ENCODE results near the gene CDON.

Gene CDON

GRCh38 chr11:125940145-125940544 is 122.5 kb downstream of the CDON start:
- peaks cover 14% of the 10 kb centered on the region for H3K27me3 Mint-ChIP-seq

DNA sequence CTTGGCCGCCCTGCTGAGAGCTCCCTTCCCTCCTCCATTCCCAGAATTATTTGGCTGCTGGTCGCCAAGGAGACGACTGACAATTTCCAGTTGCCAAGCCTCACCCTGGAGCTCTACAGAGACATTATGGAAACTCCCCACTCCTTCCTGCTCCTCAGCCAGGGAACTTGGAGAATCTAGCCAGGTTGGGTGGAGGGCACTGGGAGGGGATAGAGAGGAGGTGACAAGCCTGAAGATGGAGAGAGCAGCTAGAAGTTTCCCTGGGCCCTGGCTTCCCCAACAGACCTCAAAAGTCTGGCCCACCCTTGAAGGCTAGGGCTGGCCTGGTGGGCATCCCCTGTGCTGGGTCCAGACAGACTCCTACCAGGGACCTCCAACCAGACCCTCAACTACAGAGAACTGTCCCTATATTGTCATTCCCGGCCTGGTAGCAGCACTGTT is 123.6 kb downstream of the CDON start:
- no peaks in the 10 kb centered on the region for H3K36me3 Mint-ChIP-seq
- no peaks in the 10 kb centered on the region for H3K9me3 Mint-ChIP-seq
- CTCF ChIA-PET, result interaction anchor here (0.6 to 9.5 kb wide), 3 partner anchors 10 to 254 kb away, joined by 3 to 79 read pairs (median 3); no protein-coding TSS in a partner anchor
- DNase-seq, result no peak
- peaks cover 8% of the 10 kb centered on the region for H3K27me3 Mint-ChIP-seq
- H3K4me3 Mint-ChIP-seq, result no peak overlapping the region
- H3K27ac Mint-ChIP-seq, result no peak overlapping the region
- peaks cover 21% of the 10 kb centered on the region for H3K4me1 Mint-ChIP-seq

More at GRCh38 chr11:125940145-125940544, 122.5 kb downstream of the CDON start:
- CTCF ChIA-PET, result interaction anchor here (0.7 to 9.5 kb wide), 6 partner anchors 121 to 409 kb away, joined by 3 to 79 read pairs (median 4); no protein-coding TSS in a partner anchor
- Mint-ChIP-seq H3K9me3 (no peaks in the 10 kb centered on the region), H3K27ac (no peak overlapping the region), H3K4me3 (no peak overlapping the region), H3K36me3 (no peaks in the 10 kb centered on the region), H3K4me1 (peaks cover 21% of the 10 kb centered on the region)
- DNase-seq, result no peak

- peak overlapping the region; percentile 17 for H3K27ac Mint-ChIP-seq
- DNase-seq, result peak; percentile 38
- no peaks in the 10 kb centered on the region for H3K9me3 Mint-ChIP-seq
- H3K36me3 Mint-ChIP-seq, result no peaks in the 10 kb centered on the region
- H3K4me1 Mint-ChIP-seq, result peaks cover 21% of the 10 kb centered on the region
- CTCF ChIA-PET, result interaction anchor here (1.4 to 9.5 kb wide), 2 partner anchors 11 to 255 kb away, joined by 3 to 79 read pairs; no protein-coding TSS in a partner anchor
- peaks cover 8% of the 10 kb centered on the region for H3K27me3 Mint-ChIP-seq
- no peak overlapping the region for H3K4me3 Mint-ChIP-seq
Observed at GRCh38 chr11:125938418-125938817, 124.2 kb downstream of the CDON start.

GRCh38 chr11:125935618-125936199 is 127.0 kb downstream of the CDON start:
- H3K27me3 Mint-ChIP-seq, result peaks cover 8% of the 10 kb centered on the region
- H3K36me3 Mint-ChIP-seq, result no peaks in the 10 kb centered on the region
- CTCF ChIA-PET, result interaction anchor here (9.5 kb wide), 1 partner anchor 258 kb away, joined by 79 read pairs; no protein-coding TSS in a partner anchor
- DNase-seq, result no peak
- no peaks in the 10 kb centered on the region for H3K9me3 Mint-ChIP-seq
- no peak overlapping the region for H3K4me3 Mint-ChIP-seq
- H3K4me1 Mint-ChIP-seq, result peaks cover 14% of the 10 kb centered on the region
- H3K27ac Mint-ChIP-seq, result no peak overlapping the region

DNA sequence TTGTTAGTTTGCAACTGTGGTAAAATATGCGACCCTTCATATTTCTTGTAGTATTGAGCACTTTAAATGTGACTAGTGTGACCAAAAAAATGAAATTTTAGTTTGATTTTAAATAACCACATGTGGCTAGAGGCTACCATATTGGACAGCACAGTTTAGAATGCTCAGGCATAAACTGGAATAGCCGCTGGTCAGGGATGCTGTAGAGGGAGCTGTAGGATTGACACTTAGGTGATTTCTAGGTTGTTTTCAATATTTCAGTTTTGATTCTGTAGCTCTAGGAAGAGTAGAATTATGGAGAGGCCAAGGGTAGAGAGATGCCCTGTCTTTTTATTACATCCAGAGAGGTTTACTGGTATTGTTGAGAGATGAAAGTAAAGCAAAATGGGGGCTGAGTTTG is 127.6 kb downstream of the CDON start:
- peaks cover 10% of the 10 kb centered on the region for H3K27me3 Mint-ChIP-seq
- H3K4me1 Mint-ChIP-seq, result peaks cover 14% of the 10 kb centered on the region
- no peak overlapping the region for H3K27ac Mint-ChIP-seq
- H3K9me3 Mint-ChIP-seq, result no peaks in the 10 kb centered on the region
- no peak overlapping the region for H3K4me3 Mint-ChIP-seq
- no peaks in the 10 kb centered on the region for H3K36me3 Mint-ChIP-seq
- DNase-seq, result no peak
- CTCF ChIA-PET, result interaction anchor here (9.5 kb wide), 1 partner anchor 258 kb away, joined by 79 read pairs; no protein-coding TSS in a partner anchor

- no peak overlapping the region for H3K4me3 Mint-ChIP-seq
- DNase-seq, result no peak
- H3K27ac Mint-ChIP-seq, result no peak overlapping the region
- H3K36me3 Mint-ChIP-seq, result no peaks in the 10 kb centered on the region
- peaks cover 15% of the 10 kb centered on the region for H3K27me3 Mint-ChIP-seq
- no peaks in the 10 kb centered on the region for H3K9me3 Mint-ChIP-seq
- CTCF ChIA-PET, result no interaction called here
- peaks cover 14% of the 10 kb centered on the region for H3K4me1 Mint-ChIP-seq
Observed at GRCh38 chr11:125934473-125934872, 128.2 kb downstream of the CDON start.

GRCh38 chr11:125933030-125933813 is 129.4 kb downstream of the CDON start:
- DNase-seq, result no peak
- Mint-ChIP-seq H3K9me3 (no peaks in the 10 kb centered on the region), H3K36me3 (no peaks in the 10 kb centered on the region), H3K4me3 (no peak overlapping the region), H3K4me1 (peaks cover 6% of the 10 kb centered on the region), H3K27me3 (peaks cover 18% of the 10 kb centered on the region), H3K27ac (no peak overlapping the region)
- CTCF ChIA-PET, result no interaction called here

GRCh38 chr11:125932301-125932700 is 130.4 kb downstream of the CDON start:
- CTCF ChIA-PET, result no interaction called here
- Mint-ChIP-seq H3K27ac (no peak overlapping the region), H3K4me1 (no peaks in the 10 kb centered on the region), H3K4me3 (no peak overlapping the region), H3K27me3 (peaks cover 18% of the 10 kb centered on the region), H3K9me3 (no peaks in the 10 kb centered on the region), H3K36me3 (no peaks in the 10 kb centered on the region)
- DNase-seq, result no peak

GRCh38 chr11:125931668-125932067 is 131.0 kb downstream of the CDON start:
- Mint-ChIP-seq H3K27me3 (peaks cover 22% of the 10 kb centered on the region), H3K27ac (no peak overlapping the region), H3K36me3 (no peaks in the 10 kb centered on the region), H3K4me3 (no peak overlapping the region), H3K9me3 (no peaks in the 10 kb centered on the region), H3K4me1 (no peaks in the 10 kb centered on the region)
- CTCF ChIA-PET, result no interaction called here
- no peak for DNase-seq

DNA sequence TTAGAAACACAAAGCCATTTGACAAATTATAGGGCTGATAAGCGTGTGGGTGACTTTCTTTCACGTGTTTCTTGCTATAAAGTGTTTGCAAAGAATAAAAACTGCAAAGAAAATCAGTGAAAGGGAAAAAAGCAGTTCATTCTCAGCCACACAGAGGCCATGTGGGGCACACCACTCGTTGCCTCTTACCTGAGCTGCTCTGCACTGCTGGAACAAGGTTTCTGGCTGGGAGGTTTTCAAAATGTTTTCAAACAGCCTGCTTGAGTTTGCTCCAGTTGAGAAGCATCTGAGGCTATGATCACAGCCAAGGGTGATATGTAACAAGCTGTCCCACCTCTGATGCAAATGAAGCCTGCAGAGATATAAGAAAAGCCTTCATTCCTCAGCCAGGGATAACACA is 131.6 kb downstream of the CDON start:
- CTCF ChIA-PET, result no interaction called here
- H3K4me1 Mint-ChIP-seq, result no peaks in the 10 kb centered on the region

GRCh38 chr11:125930076-125930450 is 132.6 kb downstream of the CDON start:
- CTCF ChIA-PET, result interaction anchor here (0.8 kb wide), 1 partner anchor 13 kb away, joined by 3 read pairs; no protein-coding TSS in a partner anchor
- no peak overlapping the region for H3K27ac Mint-ChIP-seq
- no peaks in the 10 kb centered on the region for H3K36me3 Mint-ChIP-seq
- H3K4me3 Mint-ChIP-seq, result no peak overlapping the region
- no peaks in the 10 kb centered on the region for H3K9me3 Mint-ChIP-seq
- no peak for DNase-seq
- peaks cover 32% of the 10 kb centered on the region for H3K27me3 Mint-ChIP-seq
- H3K4me1 Mint-ChIP-seq, result no peaks in the 10 kb centered on the region

More for the DNA sequence above, 131.6 kb downstream of the CDON start:
- Mint-ChIP-seq H3K27me3 (peaks cover 24% of the 10 kb centered on the region), H3K36me3 (no peaks in the 10 kb centered on the region), H3K9me3 (no peaks in the 10 kb centered on the region), H3K27ac (no peak overlapping the region), H3K4me3 (no peak overlapping the region)
- no peak for DNase-seq

DNA sequence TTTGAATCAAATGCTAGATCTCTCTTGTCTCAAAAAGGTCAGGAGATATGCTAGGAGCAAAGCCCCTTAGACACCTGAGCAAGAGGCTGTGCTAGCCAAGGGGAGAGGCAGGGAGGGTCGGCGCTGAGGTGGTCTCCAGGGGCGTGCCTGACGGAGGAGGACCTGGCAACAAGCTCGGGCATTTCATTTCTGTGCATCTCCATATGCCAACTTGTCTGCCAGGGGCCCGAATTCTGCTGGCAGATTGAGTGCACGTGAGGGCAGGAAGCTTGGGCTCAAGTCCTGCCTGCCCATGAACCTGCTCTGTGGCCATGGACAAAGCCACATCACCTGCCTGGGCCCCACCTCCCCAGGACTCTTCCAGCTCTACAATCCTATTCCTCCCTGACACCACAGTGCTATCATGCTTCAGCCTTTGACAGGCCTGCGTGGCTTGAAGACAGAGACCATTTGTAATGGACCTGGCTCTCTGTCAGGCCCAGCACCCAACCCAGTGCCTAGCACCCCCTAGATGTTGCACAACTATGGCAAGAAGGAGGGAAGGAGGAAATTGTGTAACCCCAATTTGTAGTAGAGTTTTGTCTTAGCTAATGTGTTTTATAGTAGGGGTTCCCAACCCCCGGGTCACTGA is 133.1 kb downstream of the CDON start:
- Mint-ChIP-seq H3K27me3 (peaks cover 37% of the 10 kb centered on the region), H3K4me3 (no peak overlapping the region), H3K27ac (no peak overlapping the region), H3K9me3 (no peaks in the 10 kb centered on the region), H3K4me1 (no peaks in the 10 kb centered on the region), H3K36me3 (no peaks in the 10 kb centered on the region)
- CTCF ChIA-PET, result interaction anchor here (0.8 kb wide), 1 partner anchor 13 kb away, joined by 3 read pairs; no protein-coding TSS in a partner anchor
- no peak for DNase-seq

GRCh38 chr11:125926682-125927081 is 136.0 kb downstream of the CDON start:
- H3K27me3 Mint-ChIP-seq, result peaks cover 31% of the 10 kb centered on the region
- H3K4me3 Mint-ChIP-seq, result no peak overlapping the region
- no peaks in the 10 kb centered on the region for H3K4me1 Mint-ChIP-seq
- H3K36me3 Mint-ChIP-seq, result no peaks in the 10 kb centered on the region
- no peak overlapping the region for H3K27ac Mint-ChIP-seq
- CTCF ChIA-PET, result interaction anchor here (1.0 to 4.2 kb wide), 2 partner anchors 266 to 267 kb away, joined by 3 to 38 read pairs; no protein-coding TSS in a partner anchor
- DNase-seq, result no peak
- no peaks in the 10 kb centered on the region for H3K9me3 Mint-ChIP-seq

- Mint-ChIP-seq H3K36me3 (no peaks in the 10 kb centered on the region), H3K4me3 (no peak overlapping the region), H3K27ac (no peak overlapping the region), H3K27me3 (peaks cover 29% of the 10 kb centered on the region), H3K9me3 (no peaks in the 10 kb centered on the region), H3K4me1 (no peaks in the 10 kb centered on the region)
- CTCF ChIA-PET, result interaction anchor here (1.0 to 4.2 kb wide), 5 partner anchors 11 to 269 kb away, joined by 3 to 38 read pairs (median 4); no protein-coding TSS in a partner anchor
- DNase-seq, result no peak
Observed at GRCh38 chr11:125925804-125926203, 136.9 kb downstream of the CDON start.

Data from activated naive CD4-positive, alpha-beta T cell treated with anti-CD3 and anti-CD28 coated beads, Interleukin-2, amount 10 ng/mL, durations not matched to agents 7 days and 5 days (primary cell).